K562 (cell line): ENCODE results near the gene ING2. TPM values are rescaled to one million over a fixed set of nuclear protein-coding genes. Genes with fewer than 3 reads are reported as not detected.

Experiments used
- CEBPB ChIP-seq: fragments of 450-650 bp; IDR thresholded peaks from 2 replicates; pipeline ENCODE4 v1.6.1; 2016; ENCODE audit warnings: missing genetic modification characterization, missing compliant biosample characterization
- CEBPG ChIP-seq, 3 experiments: fragments of 200-800 bp in 1 of 3; sonication (Bioruptor generic) in 1 of 3; sonication (generic) in 1 of 3; formaldehyde crosslinking in 1 of 3; IDR thresholded peaks in 2 of 3; conservative IDR thresholded peaks in 1 of 3; 2 replicates each; pipeline versions ENCODE4 v1.6.1 to v1.8.0; 2016 to 2022; ENCODE audit warnings: missing compliant biosample characterization in 2 of 3, missing genetic modification characterization in 2 of 3, mild to moderate bottlenecking in 1 of 3, missing genetic modification reagents in 1 of 3
- FOXK1 ChIP-seq: sonication (generic); formaldehyde crosslinking; IDR thresholded peaks from 2 replicates; pipeline ENCODE4 v1.8.0; 2022; ENCODE audit warnings: missing genetic modification reagents, mild to moderate bottlenecking, borderline replicate concordance
- HSF4 ChIP-seq: fragments of 250-450 bp; sonication (Bioruptor Pico); IDR thresholded peaks from 2 replicates; pipeline ENCODE4 v2.1.2; 2022; ENCODE audit warnings: mild to moderate bottlenecking, moderate library complexity, borderline replicate concordance
- NFE2 ChIP-seq: IDR thresholded peaks from 2 replicates; pipeline ENCODE4 v1.6.1; 2014; ENCODE audit warnings: antibody characterized with exemption, low read depth
- POLR2A ChIP-seq: fragments of 450-650 bp; conservative IDR thresholded peaks from 2 replicates; pipeline ENCODE4 v1.6.1; 2016
- PTBP1 ChIP-seq: fragments of 200-400 bp; formaldehyde crosslinking; IDR thresholded peaks from 2 replicates; pipeline ENCODE4 v1.6.1; 2017; ENCODE audit warnings: low read depth, low read length
- SAFB ChIP-seq: fragments of 200-400 bp; formaldehyde crosslinking; IDR thresholded peaks from 2 replicates; pipeline ENCODE4 v1.6.1; 2017; ENCODE audit warnings: low read depth, low read length, borderline replicate concordance
- XRCC3 ChIP-seq: fragments of 450-650 bp; IDR thresholded peaks from 2 replicates; pipeline ENCODE4 v1.6.1; 2017; ENCODE audit warnings: mild to moderate bottlenecking, moderate library complexity
- XRCC5 ChIP-seq: fragments of 200-400 bp; formaldehyde crosslinking; IDR thresholded peaks from 2 replicates; pipeline ENCODE4 v1.6.1; 2017; ENCODE audit warnings: low read depth, mild to moderate bottlenecking, low read length
- ZFX ChIP-seq: sonication (generic); formaldehyde crosslinking; IDR thresholded peaks from 2 replicates; pipeline ENCODE4 v1.8.0; 2022; ENCODE audit warnings: mild to moderate bottlenecking, missing genetic modification reagents, moderate library complexity
- polyA plus RNA-seq, 8 experiments: library from polyadenylated mRNA; depleted of rRNA in 4 of 8; stranded (reverse) in 5 of 8; unstranded in 3 of 8; fragments of >200 nt; fragmentation: Nextera tagmentation in 2 of 8; fragmentation: Illumina TruSeq in 1 of 8; extraction: Ambion mirVana in 2 of 8; extraction: Trizol in 1 of 8; gene quantifications; 2 replicates each; pipeline versions ENCODE4 v1.2.1 to v1.2.3, GENCODE V29; 2011 to 2014; ENCODE audit warnings: inconsistent platforms in 1 of 8, missing spikeins in 1 of 8
- total RNA-seq, 7 experiments: library from RNA; depleted of rRNA in 6 of 7; stranded (reverse); fragments of >200 nt in 6 of 7; fragmentation: Illumina TruSeq in 2 of 7; extraction: Trizol in 2 of 7; gene quantifications; 2 replicates each; pipeline versions ENCODE4 v1.2.1 to v1.2.3, GENCODE V29; 2011 to 2021; ENCODE audit warnings: low replicate concordance in 1 of 7
- TF ChIP-seq, protein P1 (sequence below): fragments of 250-450 bp; sonication (Bioruptor Pico); IDR thresholded peaks from 2 replicates; pipeline ENCODE4 v1.8.0; 2021; ENCODE audit warnings: moderate library complexity, mild to moderate bottlenecking, inconsistent platforms
- TF ChIP-seq, protein P2 (sequence below): sonication (generic); formaldehyde crosslinking; IDR thresholded peaks from 2 replicates; pipeline ENCODE4 v1.8.1; 2023; ENCODE audit warnings: missing genetic modification reagents, mild to moderate bottlenecking, borderline replicate concordance
- TF ChIP-seq, protein P3 (sequence below): sonication (generic); formaldehyde crosslinking; IDR thresholded peaks from 2 replicates; pipeline ENCODE4 v1.8.1; 2023; ENCODE audit warnings: mild to moderate bottlenecking, missing genetic modification reagents
- TF ChIP-seq, protein P4 (sequence below): sonication (generic); formaldehyde crosslinking; IDR thresholded peaks from 2 replicates; pipeline ENCODE4 v1.8.0; 2022; ENCODE audit warnings: mild to moderate bottlenecking, missing genetic modification reagents

The ING2 gene
- total and polyA plus RNA-seq, 9 of the 15 experiments (the other 6 are each of a cell fraction or from before 2014, with no cell fraction given) = 2.9 to 21.4 (median 12.4) TPM

DNA sequence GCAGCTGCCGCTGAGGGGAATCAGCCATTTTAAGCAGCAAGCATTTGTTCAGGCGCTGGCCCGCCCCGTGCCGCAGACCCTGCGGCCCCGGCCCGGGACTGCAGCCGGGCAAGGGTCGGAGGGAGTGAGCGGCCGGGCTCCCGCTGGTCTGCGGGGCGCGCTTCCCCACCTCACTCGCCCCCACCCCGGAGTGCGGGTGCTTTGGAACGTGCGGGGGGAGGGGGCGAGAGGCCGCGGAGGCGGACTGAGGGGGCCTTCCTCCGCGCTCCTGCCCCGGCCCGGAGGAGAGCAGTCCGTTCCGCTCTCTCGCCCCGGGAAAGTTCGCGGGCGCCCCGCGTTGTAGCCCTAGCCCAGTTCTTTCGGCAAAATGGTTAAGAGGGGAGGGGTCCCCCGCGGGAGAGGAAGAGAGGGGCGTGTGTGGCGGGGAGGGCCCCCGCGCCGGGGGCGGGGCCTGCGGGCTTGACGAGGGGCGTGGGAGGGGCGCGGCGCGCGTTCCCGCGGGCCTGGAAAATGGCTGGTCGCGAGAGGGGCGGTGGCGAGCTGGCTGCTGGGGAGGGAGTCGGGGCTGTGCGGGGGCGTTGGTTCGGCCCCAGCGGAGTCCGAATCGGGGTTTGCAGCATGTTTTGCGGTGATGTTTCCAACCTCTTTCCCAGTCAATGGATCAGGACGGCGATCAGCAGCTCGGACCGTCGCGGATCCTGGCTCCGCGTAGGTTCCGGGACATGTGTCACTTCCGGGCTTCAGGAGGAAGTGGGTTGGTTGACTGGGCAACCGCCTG, 942 bp downstream of the ING2 start (continued):
- TF ChIP-seq CEBPG (CRISPR knock-in tag; IDR thresholded peaks at IDR 0.05) (no peak), CEBPG (tag; conservative IDR thresholded peaks at IDR 0.05 in 1 of 2, IDR thresholded peaks at IDR 0.05 in 1 of 2) (no peak), PTBP1 (no peak), ZFX (CRISPR knock-in tag) (peak; percentile 77), FOXK1 (CRISPR knock-in tag) (no peak), XRCC3 (no peak), POLR2A (peak; percentile 95), CEBPB (tag) (no peak), SAFB (no peak), HSF4 (CRISPR knock-in tag) (no peak), NFE2 (no peak), XRCC5 (no peak)
- TF ChIP-seq, protein P1, sequence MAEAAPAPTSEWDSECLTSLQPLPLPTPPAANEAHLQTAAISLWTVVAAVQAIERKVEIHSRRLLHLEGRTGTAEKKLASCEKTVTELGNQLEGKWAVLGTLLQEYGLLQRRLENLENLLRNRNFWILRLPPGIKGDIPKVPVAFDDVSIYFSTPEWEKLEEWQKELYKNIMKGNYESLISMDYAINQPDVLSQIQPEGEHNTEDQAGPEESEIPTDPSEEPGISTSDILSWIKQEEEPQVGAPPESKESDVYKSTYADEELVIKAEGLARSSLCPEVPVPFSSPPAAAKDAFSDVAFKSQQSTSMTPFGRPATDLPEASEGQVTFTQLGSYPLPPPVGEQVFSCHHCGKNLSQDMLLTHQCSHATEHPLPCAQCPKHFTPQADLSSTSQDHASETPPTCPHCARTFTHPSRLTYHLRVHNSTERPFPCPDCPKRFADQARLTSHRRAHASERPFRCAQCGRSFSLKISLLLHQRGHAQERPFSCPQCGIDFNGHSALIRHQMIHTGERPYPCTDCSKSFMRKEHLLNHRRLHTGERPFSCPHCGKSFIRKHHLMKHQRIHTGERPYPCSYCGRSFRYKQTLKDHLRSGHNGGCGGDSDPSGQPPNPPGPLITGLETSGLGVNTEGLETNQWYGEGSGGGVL (CRISPR knock-in tag) = no peak
- TF ChIP-seq, protein P2, sequence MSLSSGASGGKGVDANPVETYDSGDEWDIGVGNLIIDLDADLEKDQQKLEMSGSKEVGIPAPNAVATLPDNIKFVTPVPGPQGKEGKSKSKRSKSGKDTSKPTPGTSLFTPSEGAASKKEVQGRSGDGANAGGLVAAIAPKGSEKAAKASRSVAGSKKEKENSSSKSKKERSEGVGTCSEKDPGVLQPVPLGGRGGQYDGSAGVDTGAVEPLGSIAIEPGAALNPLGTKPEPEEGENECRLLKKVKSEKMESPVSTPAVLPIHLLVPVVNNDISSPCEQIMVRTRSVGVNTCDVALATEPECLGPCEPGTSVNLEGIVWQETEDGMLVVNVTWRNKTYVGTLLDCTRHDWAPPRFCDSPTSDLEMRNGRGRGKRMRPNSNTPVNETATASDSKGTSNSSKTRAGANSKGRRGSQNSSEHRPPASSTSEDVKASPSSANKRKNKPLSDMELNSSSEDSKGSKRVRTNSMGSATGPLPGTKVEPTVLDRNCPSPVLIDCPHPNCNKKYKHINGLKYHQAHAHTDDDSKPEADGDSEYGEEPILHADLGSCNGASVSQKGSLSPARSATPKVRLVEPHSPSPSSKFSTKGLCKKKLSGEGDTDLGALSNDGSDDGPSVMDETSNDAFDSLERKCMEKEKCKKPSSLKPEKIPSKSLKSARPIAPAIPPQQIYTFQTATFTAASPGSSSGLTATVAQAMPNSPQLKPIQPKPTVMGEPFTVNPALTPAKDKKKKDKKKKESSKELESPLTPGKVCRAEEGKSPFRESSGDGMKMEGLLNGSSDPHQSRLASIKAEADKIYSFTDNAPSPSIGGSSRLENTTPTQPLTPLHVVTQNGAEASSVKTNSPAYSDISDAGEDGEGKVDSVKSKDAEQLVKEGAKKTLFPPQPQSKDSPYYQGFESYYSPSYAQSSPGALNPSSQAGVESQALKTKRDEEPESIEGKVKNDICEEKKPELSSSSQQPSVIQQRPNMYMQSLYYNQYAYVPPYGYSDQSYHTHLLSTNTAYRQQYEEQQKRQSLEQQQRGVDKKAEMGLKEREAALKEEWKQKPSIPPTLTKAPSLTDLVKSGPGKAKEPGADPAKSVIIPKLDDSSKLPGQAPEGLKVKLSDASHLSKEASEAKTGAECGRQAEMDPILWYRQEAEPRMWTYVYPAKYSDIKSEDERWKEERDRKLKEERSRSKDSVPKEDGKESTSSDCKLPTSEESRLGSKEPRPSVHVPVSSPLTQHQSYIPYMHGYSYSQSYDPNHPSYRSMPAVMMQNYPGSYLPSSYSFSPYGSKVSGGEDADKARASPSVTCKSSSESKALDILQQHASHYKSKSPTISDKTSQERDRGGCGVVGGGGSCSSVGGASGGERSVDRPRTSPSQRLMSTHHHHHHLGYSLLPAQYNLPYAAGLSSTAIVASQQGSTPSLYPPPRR (CRISPR knock-in tag) = no peak
- TF ChIP-seq, protein P3, sequence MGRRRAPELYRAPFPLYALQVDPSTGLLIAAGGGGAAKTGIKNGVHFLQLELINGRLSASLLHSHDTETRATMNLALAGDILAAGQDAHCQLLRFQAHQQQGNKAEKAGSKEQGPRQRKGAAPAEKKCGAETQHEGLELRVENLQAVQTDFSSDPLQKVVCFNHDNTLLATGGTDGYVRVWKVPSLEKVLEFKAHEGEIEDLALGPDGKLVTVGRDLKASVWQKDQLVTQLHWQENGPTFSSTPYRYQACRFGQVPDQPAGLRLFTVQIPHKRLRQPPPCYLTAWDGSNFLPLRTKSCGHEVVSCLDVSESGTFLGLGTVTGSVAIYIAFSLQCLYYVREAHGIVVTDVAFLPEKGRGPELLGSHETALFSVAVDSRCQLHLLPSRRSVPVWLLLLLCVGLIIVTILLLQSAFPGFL (CRISPR knock-in tag) = no peak
- TF ChIP-seq, protein P4, sequence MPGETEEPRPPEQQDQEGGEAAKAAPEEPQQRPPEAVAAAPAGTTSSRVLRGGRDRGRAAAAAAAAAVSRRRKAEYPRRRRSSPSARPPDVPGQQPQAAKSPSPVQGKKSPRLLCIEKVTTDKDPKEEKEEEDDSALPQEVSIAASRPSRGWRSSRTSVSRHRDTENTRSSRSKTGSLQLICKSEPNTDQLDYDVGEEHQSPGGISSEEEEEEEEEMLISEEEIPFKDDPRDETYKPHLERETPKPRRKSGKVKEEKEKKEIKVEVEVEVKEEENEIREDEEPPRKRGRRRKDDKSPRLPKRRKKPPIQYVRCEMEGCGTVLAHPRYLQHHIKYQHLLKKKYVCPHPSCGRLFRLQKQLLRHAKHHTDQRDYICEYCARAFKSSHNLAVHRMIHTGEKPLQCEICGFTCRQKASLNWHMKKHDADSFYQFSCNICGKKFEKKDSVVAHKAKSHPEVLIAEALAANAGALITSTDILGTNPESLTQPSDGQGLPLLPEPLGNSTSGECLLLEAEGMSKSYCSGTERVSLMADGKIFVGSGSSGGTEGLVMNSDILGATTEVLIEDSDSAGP (CRISPR knock-in tag) = no peak
